Fibroblast of lung (primary cell): ENCODE results near the gene AKAP14. TPM values are rescaled to one million over a fixed set of nuclear protein-coding genes. Genes with fewer than 3 reads are reported as not detected.
A peak's percentile ranks its signal among the peaks of the same experiment; 100 is the strongest.

Source experiments
- DNase-seq, 2 donors: peaks; one replicate each; pipeline versions ENCODE4 v3.0.0 to v3.0.0-alpha.2; 2010; ENCODE audit warnings: low read depth in 2 of 2
- H2AFZ ChIP-seq: 2 replicates; pipeline ENCODE4 v1.5.1; 2012; ENCODE audit warnings: low read length, control low read depth, inconsistent platforms
- H3K27ac ChIP-seq: 2 replicates; pipeline ENCODE4 v1.5.1; 2011; ENCODE audit warnings: low read length, control low read depth; ENCODE audit not compliant: insufficient read depth
- H3K27me3 ChIP-seq: 2 replicates; pipeline ENCODE4 v1.5.1; 2011; ENCODE audit warnings: mild to moderate bottlenecking, low read length; ENCODE audit not compliant: control insufficient read depth, insufficient read depth
- H3K36me3 ChIP-seq: 2 replicates; pipeline ENCODE4 v1.5.1; 2011; ENCODE audit warnings: low read length; ENCODE audit not compliant: control insufficient read depth, insufficient read depth
- H3K4me1 ChIP-seq: 2 replicates; pipeline ENCODE4 v1.5.1; 2011; ENCODE audit warnings: low read length; ENCODE audit not compliant: control insufficient read depth, insufficient read depth; ENCODE audit errors: extremely low read depth
- H3K4me2 ChIP-seq: 2 replicates; pipeline ENCODE4 v1.5.1; 2011; ENCODE audit warnings: low read length, control low read depth; ENCODE audit not compliant: insufficient read depth; ENCODE audit errors: extremely low read depth
- H3K4me3 ChIP-seq, 4 experiments: fragments of 200-600 bp in 1 of 4; sonication (generic) in 1 of 4; replicated peaks in 1 of 4; 2 replicates each; pipeline ENCODE4 v1.5.1; 2011 to 2016; ENCODE audit warnings: low read length in 4 of 4, low read depth in 3 of 4, mild to moderate bottlenecking in 3 of 4, control low read depth in 2 of 4, inconsistent platforms in 1 of 4, mixed read lengths in 1 of 4; ENCODE audit not compliant: insufficient read depth in 1 of 4; ENCODE audit errors: control extremely low read depth in 1 of 4
- H3K79me2 ChIP-seq: 2 replicates; pipeline ENCODE4 v1.5.1; 2012; ENCODE audit warnings: mild to moderate bottlenecking, low read length, inconsistent platforms; ENCODE audit not compliant: control insufficient read depth, insufficient read depth
- H3K9ac ChIP-seq: 2 replicates; pipeline ENCODE4 v1.5.1; 2011; ENCODE audit warnings: mild to moderate bottlenecking, low read length, control low read depth; ENCODE audit not compliant: insufficient read depth
- H3K9me3 ChIP-seq: 2 replicates; pipeline ENCODE4 v1.5.1; 2012; ENCODE audit warnings: low read depth, low read length; ENCODE audit not compliant: control insufficient read depth, insufficient read depth
- H4K20me1 ChIP-seq: 2 replicates; pipeline ENCODE4 v1.5.1; 2011; ENCODE audit warnings: low read length; ENCODE audit not compliant: control insufficient read depth, insufficient read depth; ENCODE audit errors: extremely low read depth
- CTCF ChIP-seq, 2 donors: IDR thresholded peaks in 1 of 2; conservative IDR thresholded peaks in 1 of 2; 1 replicate in 1 of 2; 2 replicates in 1 of 2; pipeline ENCODE4 v1.5.1; 2011 to 2012; ENCODE audit warnings: low read length in 2 of 2, control low read depth in 1 of 2, inconsistent platforms in 1 of 2, low read depth in 1 of 2, mild to moderate bottlenecking in 1 of 2
- EZH2 ChIP-seq: IDR thresholded peaks from 2 replicates; pipeline ENCODE4 v1.5.1; 2012; ENCODE audit warnings: low read length, control low read depth, mild to moderate bottlenecking; ENCODE audit errors: missing control alignments
- polyA minus RNA-seq: library from RNA; depleted of rRNA, polyadenylated mRNA; stranded (reverse); fragments of >200 nt; gene quantifications from 2 replicates; pipeline ENCODE4 v1.2.3, GENCODE V29; 2011; ENCODE audit warnings: low replicate concordance
- polyA plus RNA-seq, 2 donors: library from polyadenylated mRNA; depleted of rRNA in 1 of 2; stranded (reverse) in 1 of 2; unstranded in 1 of 2; fragments of >200 nt; gene quantifications; 2 replicates each; pipeline ENCODE4 v1.2.1, GENCODE V29; 2011 to 2012; ENCODE audit warnings: missing spikeins in 1 of 2
- total RNA-seq: library from RNA; depleted of rRNA; stranded (reverse); fragments of >200 nt; gene quantifications from 2 replicates; pipeline ENCODE4 v1.2.1, GENCODE V29; 2014

AKAP14 gene
- total RNA-seq (not detected in 2 replicates), polyA plus RNA-seq (not detected in 2 replicates), polyA minus RNA-seq (not detected in 2 replicates)
- not detected in 2 replicates for polyA plus RNA-seq (2012)

- Histone ChIP-seq H3K9me3 (no peaks in the 10 kb centered on the region), H3K79me2 (no peaks in the 10 kb centered on the region), H3K27ac (no peak within 1 kb of the TSS), H2AFZ (no peak within 1 kb of the TSS), H3K4me1 (no peaks in the 10 kb centered on the region), H3K4me3 (no peak within 1 kb of the TSS), H4K20me1 (no peaks in the 10 kb centered on the region), H3K36me3 (no peaks in the 10 kb centered on the region), H3K27me3 (no peaks in the 10 kb centered on the region), H3K4me2 (no peak within 1 kb of the TSS), H3K9ac (no peak within 1 kb of the TSS)
- no peak for DNase-seq
- TF ChIP-seq EZH2 (no peak), CTCF (conservative IDR thresholded peaks at IDR 0.05 in 1 of 2, IDR thresholded peaks at IDR 0.05 in 1 of 2; ENCODE audit: low read depth in 1 of 2, low read length in 2 of 2) (no peak)
These were observed at the start of gene AKAP14 for GRCh38 chrX:119895843-119896326. Gene AKAP14, plus strand, starts transcription at chrX:119895893. Its CDS starts 7,331 bp downstream, at chrX:119903224.

- H3K4me1 ChIP-seq = no peaks in the 10 kb centered on the region
- H3K9me3 ChIP-seq = no peaks in the 10 kb centered on the region
- peak within 1 kb of the TSS; percentile 78 for H3K9ac ChIP-seq
- H3K79me2 ChIP-seq = peaks cover 10% of the 10 kb centered on the region
- peak within 1 kb of the TSS; percentile 82 for H3K27ac ChIP-seq
- no peaks in the 10 kb centered on the region for H4K20me1 ChIP-seq
- H3K36me3 ChIP-seq = no peaks in the 10 kb centered on the region
- no peaks in the 10 kb centered on the region for H3K27me3 ChIP-seq
- H2AFZ ChIP-seq = peak within 1 kb of the TSS; percentile 76
- H3K4me3 ChIP-seq = peak within 1 kb of the TSS; percentile 71 to 84 (median 75)
- peak; percentile 98 for DNase-seq
- peak within 1 kb of the TSS; percentile 75 for H3K4me2 ChIP-seq
- TF ChIP-seq EZH2 (no peak), CTCF (conservative IDR thresholded peaks at IDR 0.05 in 1 of 2, IDR thresholded peaks at IDR 0.05 in 1 of 2; ENCODE audit: low read depth in 1 of 2, low read length in 2 of 2) (no peak)
These were observed 43.0 kb upstream of the AKAP14 start, which contains the start of gene UPF3B for GRCh38 chrX:119852382-119853353. Gene UPF3B, minus strand, starts transcription at chrX:119852963. Its CDS starts 35 bp downstream, at chrX:119852928.

- DNase-seq = no peak
- peaks cover 10% of the 10 kb centered on the region for H3K79me2 ChIP-seq
- peak overlapping the region; percentile 75 for H3K4me2 ChIP-seq
These were observed 42.2 kb upstream of the AKAP14 start for GRCh38 chrX:119853444-119853843.

More at GRCh38 chrX:119853444-119853843, 42.2 kb upstream of the AKAP14 start:
- Histone ChIP-seq H3K27ac (peak overlapping the region; percentile 32), H3K4me3 (peak overlapping the region; percentile 32 to 77 (median 62)), H3K27me3 (no peaks in the 10 kb centered on the region), H3K36me3 (no peaks in the 10 kb centered on the region), H2AFZ (peak overlapping the region; percentile 38), H4K20me1 (no peaks in the 10 kb centered on the region), H3K4me1 (no peaks in the 10 kb centered on the region), H3K9ac (no peak overlapping the region), H3K9me3 (no peaks in the 10 kb centered on the region)
- TF ChIP-seq EZH2 (no peak), CTCF (conservative IDR thresholded peaks at IDR 0.05 in 1 of 2, IDR thresholded peaks at IDR 0.05 in 1 of 2; ENCODE audit: low read depth in 1 of 2, low read length in 2 of 2) (no peak)
